Medulla oblongata (tissue), 1 donor: ENCODE measurements around the gene TOR2A.
A peak's percentile ranks its signal among the peaks of the same experiment; 100 is the strongest.
"Not testable (repeated sequence)": the region's sequence is repeated elsewhere in the genome, so short reads cannot be mapped to it uniquely, and the experiment has no call there.

ENCODE experiments used
- DNase-seq: peaks from one replicate; pipeline ENCODE4 v3.0.0-alpha.2; 2015; ENCODE audit errors: extremely low spot score

Gene TOR2A

DNA sequence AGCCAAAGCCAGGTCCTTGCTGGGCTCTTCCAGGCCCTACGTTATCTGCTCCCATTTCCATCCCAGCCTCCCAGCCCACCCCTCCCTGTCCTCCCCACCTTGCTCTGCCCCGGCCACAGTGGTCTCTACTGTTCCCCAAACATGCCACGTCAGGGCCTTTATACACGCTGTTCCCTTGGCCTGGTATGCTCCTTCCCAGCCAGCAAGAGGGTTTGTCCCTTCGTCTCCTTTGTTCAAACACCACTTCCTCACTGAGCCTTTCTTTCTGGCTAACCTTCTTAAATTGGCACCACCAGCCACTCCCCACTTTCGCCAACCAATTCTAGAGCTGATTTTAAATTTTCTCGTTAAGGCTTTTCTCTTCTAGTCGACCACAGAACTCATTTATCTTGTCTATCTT lies 33.6 kb upstream of the TOR2A start:
- DNase-seq = no peak

DNA sequence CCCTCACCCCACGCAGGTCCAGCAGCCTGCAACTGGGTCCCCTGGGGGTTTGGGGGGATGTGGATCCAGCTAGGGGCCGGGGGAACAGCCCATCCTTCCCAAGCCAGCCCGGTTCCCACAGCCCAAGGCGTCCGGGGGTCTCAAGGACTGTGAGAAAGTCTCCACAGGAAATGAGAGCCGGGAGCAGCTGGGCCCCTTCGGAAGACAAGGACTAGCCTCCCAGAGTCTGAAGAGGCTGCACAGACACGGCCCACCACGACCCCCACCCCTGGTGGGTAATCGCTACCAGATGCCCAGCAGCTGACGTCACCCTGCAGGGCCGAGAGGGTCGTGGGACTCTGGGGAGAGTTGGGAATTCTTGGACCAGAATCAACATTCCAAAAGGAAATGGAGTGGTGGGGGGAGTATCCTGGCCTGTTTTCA lies 32.8 kb upstream of the TOR2A start:
- no peak for DNase-seq

DNA sequence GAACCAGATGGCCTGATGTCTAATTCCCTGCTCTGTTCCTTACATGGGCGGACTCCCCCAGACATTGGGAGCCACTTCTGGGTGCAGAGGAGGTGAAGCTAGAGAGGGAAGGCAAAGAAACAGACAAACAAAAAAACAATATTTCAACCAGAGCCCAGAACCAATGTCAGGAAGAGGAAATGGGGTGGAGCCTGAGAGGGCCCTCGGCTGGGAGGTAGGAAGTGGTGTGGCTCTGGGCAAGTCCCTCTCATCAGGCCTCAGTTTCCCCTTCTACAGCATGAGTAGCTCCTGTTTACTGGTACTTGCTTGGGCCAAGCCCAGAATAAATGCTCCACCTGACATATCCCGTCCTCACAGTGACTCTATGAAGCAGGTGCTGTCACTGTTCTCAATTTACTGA lies 32.3 kb upstream of the TOR2A start:
- DNase-seq = no peak

DNA sequence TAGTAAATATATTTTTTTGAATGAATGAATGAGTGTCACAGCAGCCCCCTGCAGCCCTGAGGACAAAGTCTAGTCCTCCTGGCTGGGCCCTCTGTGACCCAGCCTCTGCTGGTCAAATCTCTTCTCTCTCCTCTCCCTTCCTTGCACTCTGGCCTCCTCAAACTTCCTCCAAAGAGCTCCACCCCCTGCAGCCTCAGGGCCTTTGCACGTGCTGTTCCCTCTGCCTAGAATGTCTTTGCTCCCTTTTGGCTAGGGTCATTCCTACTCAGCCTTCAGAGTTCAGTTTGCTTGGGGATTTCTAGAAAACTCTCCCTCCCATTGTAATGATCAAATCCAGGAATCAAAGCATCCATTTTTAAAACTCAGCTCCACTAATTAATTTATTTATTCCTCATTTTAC lies 30.3 kb upstream of the TOR2A start:
- DNase-seq = no peak

DNA sequence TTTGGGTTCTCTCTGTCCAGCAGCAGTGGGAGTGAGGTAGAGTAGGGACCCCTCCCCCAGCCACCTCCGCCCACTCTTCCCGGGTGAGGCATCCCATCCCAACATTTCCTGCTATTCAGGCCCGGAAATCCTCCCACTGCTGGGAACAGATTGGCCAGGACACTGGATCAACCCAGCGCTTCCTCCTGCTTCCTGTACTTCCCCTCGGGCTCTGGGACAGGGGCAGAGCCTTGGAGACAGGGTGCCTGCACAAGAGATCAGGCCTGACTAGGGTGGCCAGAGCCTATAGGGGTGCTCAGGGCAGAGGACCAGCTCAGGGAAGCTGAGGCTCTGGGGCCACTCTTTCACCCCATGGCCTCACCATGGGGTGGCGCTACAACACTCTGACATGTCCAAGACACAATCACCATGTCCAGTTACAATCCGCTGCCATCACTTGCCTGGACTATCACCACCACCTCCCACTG lies 28.9 kb upstream of the TOR2A start:
- DNase-seq = peak; percentile 42

DNA sequence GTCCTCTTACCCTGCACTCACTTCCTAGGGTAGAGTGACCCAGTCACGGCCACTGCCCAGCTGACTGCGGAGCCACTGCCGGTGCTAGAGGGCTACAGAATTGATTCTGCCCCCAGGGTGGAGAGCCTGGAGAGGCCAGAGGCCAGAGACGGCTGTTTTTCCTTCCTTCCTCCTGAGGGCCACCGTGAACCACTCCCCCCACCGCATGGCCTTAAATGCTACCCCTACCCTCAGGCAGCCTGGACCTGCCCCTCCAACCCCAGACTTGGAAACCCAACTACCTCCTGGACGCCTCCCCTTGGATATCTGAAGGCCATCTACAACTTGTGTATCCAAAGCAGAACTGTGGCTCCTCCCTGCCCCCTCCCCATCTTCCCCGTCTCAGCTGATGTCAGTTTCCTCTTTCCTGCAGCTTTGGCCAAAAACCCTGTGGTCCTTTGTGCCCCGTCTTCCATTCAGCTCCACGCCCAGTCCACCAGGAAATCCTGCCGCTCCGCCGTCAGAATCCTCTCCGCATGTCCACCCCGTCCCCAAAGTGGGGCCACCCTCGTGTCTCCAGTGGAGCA lies 27.1 kb upstream of the TOR2A start:
- DNase-seq = peak; percentile 54

DNA sequence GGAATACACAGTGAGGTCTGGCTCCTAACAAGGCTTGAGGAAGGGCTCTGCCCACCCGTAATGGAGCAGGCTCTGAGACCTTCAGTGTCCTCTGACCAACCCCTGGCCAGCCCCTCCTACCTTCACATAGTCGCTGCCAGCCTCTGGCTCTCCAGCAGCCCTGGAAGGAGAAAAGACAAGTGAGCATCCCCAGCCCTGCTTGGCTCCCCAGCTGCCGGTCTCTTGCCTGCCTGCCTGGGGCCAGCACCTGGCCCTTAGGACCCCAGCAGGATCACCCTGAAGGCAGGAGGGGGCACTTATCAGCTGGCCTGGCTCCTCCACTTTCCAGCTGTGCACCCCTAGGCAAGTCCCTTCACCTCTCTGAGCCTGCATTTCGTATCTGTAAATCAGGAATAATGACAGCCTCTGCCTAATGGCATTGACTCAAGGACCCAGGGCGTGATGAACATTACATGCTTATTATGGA lies 26.4 kb upstream of the TOR2A start:
- DNase-seq = no peak

DNA sequence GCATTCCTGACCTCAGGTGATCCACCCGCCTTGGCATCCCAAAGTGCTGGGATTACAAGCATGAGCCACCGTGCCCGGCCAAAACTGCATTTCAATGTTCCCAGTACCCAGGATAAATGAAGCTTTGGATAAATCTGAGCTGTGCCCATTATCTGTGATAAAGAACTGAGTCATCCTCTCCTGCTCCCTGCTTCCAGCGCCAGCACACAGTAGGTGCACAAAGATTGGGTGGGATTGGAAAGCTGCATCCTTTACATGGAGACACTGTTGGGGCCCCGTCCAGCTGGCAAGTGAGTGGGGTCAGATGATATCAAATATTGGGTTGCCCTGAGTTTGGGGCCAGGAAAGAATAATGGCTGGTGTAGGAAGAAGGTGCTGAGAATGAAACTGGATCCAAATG lies 26.0 kb upstream of the TOR2A start:
- DNase-seq = no peak

DNA sequence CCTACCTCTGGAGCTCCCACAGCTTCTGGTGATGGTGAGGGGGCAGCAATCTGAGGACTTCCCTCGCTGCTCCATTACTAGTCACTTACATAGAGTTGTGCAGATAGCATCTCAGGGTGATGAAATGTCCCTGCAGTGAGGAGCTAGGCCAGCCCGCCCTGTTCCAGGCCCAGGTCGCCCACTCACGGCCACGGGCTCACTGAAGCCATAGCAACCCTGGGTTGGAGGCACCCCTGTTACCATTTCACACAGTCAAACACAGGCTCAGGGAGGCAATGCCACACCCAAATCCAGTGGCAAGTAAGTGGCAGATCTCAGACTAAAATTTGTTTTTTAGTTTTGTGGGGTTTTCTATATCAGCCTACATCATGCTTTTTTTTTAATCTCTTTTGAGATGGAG lies 23.7 kb upstream of the TOR2A start:
- no peak for DNase-seq

DNA sequence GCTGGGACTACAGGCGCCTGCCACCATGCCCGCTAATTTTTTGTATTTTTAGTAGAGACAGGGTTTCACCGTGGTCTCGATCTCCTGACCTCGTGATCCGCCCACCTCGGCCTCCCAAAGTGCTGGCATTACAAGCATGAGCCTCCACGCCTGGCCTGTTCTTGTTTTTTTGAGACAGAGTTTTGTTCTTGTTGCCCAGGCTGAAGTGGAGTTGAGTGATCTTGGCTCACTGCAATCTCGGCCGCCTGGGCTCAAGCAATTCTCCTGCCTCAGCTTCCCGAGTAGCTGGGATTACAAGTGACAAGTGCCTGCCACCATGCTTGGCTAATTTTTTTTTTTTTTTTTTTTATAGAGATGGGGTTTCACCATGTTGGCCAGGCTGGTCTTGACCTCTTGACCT lies 21.7 kb upstream of the TOR2A start:
- DNase-seq = not testable (repeated sequence)

DNA sequence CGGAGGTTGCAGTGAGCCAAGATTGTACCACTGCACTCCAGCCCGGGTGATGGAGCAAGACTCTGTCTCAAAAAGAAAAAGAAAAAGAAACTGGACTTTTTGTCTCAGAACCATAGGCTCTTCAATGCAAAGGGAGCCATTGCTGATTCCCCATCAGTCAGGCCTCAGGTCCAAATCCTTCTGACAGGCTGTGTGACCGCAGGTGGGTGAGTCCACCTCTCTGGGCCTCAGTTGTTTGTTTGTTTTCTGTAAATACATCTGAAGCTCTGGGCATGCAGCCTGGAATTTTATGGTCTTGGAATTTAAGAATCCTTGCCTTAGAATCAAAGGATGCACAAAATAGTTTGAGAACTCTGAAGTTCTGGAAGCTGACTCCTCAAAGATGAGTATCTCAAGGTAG lies 21.1 kb upstream of the TOR2A start:
- no peak for DNase-seq

DNA sequence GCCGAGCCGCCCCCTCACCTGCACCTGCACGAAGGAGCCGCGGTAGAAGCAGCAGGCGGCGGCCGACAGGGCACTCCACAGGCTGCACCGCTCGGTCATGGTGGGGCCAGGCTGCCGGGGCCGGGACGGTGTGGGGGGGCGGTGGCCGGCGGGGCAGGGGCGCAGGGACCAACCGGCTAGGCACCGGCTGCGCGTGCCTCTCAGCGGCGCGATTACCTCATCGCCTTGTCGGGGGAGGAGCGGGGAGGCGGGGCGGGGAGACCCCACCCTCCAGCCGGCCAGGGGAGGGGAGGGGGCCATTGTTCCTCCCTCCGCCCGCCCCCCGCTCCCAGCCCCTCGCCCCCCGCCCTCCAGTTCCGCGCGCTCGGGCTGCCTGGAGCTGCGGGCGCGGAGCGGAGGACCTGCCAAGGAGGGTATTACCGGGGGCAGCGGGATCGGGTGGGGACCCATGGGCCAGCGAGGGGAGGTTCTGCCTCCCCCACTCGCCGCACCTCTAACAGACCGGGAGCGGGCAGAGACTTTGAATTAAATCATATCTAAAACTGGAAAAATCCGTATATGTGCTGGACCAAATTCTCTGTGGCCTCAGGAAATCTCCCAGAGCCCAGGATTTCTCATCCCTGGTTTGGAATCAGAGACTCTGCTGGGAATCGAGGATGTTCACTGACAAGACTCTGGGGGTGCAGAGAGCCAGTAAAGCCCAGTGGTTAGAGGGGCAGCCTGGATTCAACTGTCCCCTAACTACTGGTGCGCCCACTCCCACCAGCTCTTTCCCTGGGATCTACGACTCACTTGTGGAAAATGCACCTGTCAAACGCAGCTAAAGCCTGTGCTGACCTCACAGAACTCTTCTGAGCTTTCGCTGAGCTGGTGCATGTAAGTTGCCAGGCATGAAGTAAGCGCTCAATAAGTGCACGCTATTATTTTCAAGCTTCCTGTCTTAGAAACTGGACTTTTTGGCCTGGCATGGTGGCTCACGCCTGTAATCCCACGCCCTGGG lies 20.3 kb upstream of the TOR2A start:
- DNase-seq = no peak

DNA sequence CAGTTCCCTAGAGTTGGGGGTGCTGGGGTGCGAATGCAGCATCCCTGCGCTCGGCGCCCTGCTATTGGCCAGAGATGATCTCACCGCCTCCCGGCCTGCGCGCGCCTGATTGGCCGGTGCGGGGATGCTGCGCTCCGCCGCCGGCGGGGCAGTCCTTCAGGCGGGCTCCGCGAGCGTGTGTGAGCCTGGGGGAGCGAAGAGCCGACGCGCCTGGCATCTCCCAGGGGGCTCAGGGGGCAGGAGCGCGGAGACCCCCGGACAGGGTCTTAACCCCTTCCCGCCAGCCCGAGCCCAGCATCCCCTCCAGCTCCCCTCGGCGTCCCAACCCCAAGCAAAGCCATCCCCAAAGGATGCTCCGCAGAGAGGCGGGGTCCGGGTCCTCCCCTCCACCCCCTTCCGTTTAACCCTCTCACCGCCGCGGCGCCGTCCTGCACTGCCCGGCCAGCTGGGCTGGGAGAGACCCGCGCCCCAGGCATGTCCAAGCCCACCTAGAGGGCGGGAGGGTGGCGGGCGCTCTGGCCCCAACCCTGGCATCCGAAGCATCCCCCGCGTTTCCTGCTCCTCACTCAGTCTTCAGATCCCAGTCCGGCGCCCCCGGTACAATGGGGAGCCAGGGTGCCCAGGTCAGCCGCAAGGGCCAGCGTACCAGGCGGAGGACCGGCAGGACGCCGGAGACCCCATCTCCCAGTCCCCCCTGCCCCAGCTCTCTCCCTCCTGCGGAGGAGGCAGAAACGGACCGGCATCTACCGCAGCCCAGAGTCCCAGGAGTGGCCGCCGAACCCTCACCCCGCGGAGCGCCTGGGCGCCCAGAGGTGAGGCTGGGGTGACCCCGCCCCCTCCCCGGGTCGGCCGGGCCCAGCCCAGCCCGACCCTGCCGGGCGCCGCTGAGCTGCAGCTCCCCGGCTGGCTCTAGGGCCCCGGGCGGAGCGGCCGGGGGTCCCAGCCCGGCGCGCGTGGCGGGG lies 19.3 kb upstream of the TOR2A start:
- peak; percentile 15 for DNase-seq

DNA sequence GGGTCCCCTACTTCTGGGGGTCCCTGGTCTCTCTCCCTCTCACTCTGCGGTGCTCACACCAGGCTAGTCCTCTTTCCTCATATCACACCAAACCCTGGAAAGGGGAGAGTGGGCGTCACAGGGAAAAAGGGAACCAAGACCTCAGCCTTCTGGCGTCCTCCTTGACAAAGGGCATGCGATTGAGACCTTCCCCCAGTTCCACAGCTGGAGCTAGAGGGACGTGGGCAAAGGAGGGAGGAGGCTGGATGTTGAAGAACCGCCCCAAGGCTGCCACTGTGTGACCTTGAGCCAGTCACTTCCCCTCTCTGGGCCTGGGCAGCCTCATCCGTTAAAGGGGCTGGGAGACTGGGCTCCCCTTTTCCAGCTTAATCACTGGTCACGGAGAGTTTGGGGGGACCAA lies 18.5 kb upstream of the TOR2A start:
- DNase-seq = no peak

DNA sequence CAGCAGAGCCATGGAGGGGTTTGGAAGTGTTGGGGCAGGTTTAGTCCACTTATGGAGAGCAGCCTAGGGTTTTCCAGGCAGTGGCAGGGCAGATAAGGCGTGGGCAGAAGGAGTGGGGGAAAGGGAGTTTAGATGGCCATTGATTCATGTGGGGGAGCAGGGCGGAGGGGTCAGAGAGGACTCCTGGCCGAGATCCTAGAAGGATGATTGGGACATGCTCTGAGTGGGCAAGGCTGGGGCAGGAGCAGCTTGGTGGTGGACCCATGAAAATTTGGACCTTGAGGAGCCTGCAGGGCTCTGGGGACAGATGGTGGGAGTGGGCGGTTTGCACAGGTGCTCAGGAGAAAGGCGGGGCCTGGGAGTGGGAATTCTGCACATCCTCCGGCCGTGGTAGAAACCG lies 18.1 kb upstream of the TOR2A start:
- DNase-seq = no peak

DNA sequence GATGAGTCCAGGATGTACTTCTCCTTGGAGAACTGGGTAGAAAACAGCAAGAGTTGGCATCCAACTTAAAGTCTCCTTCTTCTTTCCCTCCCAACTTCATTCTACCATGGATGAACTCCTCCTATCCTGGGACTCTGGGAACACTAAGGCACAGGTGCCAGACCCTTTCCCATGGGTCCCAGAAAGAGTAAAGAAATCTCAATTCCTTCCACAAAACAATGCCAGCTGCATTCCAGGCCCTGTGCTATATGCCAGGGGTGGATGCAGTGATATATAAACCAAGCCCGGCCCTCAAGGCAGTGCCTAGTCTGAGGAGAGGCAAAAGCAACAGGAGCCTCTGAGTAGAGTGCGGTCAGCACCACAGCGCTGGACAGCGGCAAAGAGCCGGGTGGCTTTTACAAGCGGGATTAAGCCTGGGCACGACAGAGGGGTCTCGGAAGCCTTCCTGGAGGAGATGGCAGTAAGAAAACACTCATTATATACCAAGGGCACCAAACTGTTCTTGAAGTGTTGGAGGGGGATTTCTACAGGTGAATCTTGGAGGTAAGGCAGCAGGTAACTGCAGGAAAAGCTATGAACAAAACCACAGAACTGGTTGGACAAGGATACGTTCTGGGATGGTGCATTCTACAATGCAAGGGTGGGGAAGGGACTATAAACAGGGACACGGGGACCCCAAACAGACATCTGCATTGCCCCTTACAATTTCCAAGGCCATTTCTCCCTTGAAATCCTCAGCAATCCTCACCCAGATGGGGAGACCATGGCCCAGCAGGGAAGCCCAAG lies 16.4 kb upstream of the TOR2A start:
- no peak for DNase-seq

DNA sequence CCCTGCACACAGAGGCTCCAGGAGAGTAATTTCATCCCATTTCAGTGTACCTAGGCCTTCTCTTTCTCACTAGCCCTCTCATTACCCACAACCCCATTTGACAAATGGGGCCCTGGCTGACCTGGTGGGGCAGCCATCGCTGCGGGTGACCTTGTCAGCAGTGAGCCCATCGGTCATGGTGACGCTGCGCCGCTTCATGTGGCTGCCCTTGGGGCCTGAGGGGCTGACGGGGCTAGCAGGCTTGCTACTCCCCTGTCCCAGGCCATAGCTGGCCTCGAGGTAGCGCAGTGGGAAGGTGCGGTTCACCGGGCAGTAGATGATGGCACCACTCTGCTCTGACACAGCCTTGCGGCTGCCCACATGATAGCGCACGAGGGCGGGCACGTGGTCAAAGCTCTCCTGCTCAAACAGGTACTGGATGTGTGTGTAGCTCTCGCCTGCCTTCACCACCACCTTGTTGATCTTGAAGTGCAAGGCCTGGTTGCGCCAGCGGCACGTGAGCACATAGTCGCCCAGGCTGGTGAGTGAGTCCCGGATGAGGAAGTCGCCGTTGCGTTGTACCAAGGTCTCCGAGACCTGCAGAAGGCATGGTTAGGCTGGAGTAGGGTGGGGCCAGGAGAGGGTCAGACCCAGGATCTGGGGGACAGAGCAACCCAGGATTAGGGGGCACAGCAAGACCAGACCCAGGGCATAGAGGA lies 14.1 kb upstream of the TOR2A start:
- no peak for DNase-seq

DNA sequence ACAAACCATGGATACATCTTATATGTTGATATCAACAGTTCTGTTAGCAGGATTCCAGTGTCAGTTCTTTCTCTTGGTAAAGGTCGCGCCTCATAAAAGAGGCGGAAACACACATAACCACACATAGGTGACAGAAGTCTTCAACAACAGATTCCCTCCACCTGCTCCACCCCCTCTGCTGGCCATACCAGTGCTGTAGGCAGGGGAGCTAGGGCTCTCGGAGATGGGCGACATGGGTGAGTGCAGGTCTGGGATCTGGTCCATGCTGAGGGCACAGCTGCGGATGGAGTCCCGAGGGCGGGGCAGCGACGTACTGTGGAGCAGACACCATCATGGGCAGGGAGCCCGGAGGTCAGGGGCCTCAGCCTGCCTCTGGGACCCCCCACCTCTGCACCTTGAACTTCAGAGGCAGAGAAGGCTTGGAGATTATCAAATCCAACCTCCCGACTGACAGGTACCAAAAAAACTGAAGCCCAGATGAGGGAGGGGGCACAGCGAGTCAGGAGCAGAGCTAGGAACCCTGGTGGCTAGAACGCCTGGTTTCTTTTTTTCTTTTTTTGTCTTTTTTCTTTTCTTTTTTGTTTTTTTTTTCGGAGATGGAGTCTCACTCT lies 12.0 kb upstream of the TOR2A start:
- DNase-seq = no peak

DNA sequence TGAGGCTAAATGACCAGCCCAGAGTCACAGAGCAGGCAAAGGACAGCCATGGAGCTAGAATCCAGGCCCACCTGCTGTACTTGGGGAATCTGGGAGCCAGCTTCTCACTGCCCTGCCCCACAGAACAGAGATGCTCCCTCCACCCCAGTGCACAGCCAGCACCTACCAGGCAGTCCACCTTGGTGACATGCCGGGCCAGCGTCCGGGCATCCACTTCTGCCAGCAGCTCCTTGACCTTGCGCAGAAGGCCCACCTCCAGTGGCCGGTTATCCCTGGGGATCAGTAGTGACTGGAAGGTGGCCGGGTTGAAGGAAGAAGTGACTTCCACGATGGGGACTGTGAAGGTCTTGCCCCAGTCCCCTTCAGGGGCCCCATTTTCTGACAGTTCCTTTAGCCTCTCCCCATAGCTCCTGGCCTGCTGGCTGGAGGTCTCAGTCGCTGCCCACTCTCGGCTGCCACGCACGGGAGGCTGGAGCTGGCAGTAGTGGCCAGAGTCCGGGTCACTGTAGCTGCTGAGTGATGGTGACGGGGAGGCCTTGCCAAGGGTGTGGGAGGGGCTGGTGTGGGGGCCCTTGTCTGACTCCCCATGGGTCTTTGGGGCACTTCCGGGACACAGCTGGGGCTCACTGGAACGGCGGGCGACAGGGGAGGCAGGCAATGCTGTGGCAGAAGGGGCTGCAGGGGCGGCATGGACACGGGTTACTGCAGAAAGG lies 9.5 kb upstream of the TOR2A start:
- no peak for DNase-seq
